GM21786 (cell line): ENCODE results near the gene NAA30.
A peak's percentile ranks its signal among the peaks of the same experiment; 100 is the strongest.
"Not testable (repeated sequence)": the region's sequence is repeated elsewhere in the genome, so short reads cannot be mapped to it uniquely, and the experiment has no call there.

ENCODE experiments used
- ATAC-seq: cut with Tn5 transposase; IDR thresholded peaks from one replicate; pipeline ENCODE4 v1.9.1; 2021; ENCODE audit not compliant: unreplicated experiment

NAA30 gene

GRCh38 chr14:57390037-57390805 is at the start of gene NAA30:
Gene NAA30, plus strand, starts transcription at chr14:57390586. Its CDS starts 372 bp downstream, at chr14:57390958.
- peak; percentile 81 for ATAC-seq

DNA sequence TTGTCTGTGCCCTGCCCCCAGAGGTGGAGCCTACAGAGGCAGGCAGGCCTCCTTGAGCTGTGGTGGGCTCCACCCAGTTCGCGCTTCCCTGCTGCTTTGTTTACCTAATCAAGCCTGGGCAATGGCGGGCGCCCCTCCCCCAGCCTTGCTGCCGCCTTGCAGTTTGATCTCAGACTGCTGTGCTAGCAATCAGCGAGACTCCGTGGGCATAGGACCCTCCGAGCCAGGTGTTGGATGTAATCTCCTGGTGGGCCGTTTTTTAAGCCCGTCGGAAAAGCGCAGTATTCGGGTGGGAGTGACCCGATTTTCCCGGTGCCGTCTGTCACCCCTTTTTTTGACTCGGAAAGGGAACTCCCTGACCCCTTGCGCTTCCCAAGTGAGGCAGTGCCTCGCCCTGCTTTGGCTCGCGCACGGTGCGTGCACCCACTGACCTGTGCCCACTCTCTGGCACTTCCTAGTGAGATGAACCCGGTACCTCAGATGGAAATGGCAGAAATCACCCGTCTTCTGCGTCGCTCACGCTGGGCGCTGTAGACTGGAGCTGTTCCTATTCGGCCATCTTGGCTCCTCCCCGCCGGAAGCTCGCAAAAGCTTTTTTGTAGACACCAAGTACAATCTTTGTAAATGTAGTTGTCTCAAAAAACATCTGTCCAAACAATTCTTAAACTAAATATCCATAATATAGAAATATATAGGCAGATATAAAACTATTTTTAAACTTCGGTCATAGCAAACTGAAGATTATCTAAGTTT is 46.7 kb upstream of the NAA30 start:
- ATAC-seq, result not testable (repeated sequence)

- no peak for ATAC-seq
Observed at GRCh38 chr14:57345106-57345505, 45.3 kb upstream of the NAA30 start.

GRCh38 chr14:57346741-57347140 is 43.6 kb upstream of the NAA30 start:
- ATAC-seq, result no peak

GRCh38 chr14:57352396-57353170 is 37.8 kb upstream of the NAA30 start:
- ATAC-seq, result no peak

DNA sequence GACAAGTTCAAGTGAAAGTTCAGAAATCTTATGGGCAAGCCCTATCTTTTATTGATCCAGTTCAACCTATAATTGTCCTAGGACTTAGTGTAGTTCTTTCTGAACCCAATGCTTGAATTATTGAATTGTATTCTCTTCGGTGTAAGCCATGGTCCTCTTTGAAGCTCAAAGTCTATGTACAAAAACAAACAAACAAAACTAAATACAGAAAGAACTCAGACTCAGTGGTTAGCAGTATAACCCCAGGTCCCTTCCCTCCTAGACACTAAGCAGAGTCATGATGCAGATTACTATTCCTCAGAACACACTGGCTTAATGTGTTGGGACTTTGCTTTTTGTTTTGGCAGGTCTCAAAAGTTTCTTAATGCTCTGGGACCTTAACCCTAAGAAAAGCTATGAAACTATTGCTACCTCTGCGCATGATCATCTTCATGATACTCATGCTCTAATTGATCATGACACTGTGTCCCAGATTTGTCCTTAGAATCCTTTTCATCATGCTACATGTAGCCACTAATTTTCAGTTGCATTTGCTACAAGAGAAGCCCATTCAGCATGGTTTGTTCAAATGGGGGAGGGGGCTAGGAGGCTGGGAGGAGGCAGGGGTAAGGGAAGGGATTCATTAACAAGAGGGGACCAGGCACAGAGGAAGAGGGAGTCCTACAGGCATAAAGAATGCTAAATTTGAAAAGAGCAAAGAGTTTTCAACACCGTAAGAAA is 35.1 kb upstream of the NAA30 start:
- ATAC-seq, result no peak

DNA sequence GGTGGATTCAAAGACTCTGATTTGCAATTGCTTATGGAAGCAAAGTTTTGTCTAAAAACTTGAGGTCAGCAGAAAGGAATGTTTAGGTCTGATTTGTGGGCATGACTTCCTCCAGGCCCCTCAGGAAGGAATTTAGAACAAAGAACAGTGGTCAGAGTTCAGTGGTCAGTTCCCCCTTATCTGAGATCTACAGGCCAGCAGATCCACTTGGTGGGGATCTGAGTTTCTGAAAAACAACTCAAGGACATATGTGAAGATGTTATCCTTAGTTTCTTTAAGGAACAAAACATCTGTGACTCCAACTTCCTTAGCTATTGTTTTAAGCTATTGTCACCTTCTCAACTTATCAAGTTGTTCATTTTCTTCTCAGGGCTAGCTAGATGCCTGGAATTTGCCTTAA is 28.0 kb upstream of the NAA30 start:
- ATAC-seq, result no peak

GRCh38 chr14:57364659-57365450 is 25.5 kb upstream of the NAA30 start:
- ATAC-seq, result no peak

DNA sequence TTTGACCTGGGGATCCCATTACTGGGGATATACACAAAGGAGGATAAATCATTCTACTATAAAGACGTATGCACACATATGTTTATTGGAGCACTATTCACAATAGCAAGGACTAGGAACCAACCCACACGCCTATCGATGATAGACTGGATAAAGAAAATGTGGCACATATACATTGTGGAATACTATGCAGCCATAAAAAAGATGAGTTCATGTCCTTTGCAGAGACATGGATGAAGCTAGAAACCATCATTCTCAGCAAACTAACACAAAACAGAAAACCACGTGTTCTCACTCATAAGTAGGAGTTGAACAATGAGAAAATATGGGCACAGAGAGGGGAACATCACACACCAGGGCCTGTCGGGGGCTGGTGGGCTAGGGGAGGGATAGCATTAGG is 20.2 kb upstream of the NAA30 start:
- ATAC-seq, result not testable (repeated sequence)

GRCh38 chr14:57371013-57371412 is 19.4 kb upstream of the NAA30 start:
- ATAC-seq, result no peak

- ATAC-seq, result no peak
Observed at GRCh38 chr14:57375156-57375555, 15.2 kb upstream of the NAA30 start.

GRCh38 chr14:57378661-57379060 is 11.7 kb upstream of the NAA30 start:
- ATAC-seq, result no peak

DNA sequence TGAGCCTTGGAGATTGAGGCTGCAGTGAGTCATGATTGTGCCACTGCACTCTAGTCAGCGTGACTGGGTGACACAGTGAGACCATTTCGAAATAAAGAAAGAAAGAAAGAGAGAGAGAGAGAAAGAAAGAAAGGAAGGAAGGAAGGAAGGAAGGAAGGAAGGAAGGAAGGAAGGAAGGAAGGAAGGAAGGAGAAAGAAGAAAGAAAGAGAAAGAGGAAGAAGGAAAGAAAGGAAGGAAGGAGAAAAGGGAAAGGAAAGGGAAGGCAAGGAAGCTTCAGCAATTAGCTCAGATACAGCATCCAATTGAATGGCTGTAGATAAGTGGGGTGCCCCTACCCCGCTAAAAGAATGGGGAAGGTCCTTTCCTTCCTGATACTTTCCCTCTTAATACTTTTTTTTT is 9.5 kb upstream of the NAA30 start:
- no peak for ATAC-seq

DNA sequence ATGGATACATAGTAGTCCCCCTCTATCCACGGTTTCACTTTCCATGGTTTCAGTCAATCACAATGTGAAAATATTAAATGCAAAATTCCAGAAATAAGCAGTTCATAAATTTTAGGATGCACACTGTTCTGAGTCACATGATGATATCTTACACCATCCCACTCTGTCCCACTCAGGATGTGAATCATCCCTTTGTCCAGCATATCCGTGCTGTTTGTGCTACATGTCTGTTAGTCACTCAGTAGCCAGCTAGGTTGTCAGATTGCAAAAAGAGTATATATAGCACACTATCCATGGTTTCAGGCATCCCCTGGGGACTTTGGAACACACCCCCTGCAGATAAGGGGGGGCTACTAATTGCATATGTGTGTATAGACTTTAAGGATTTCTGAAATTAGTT is 8.1 kb upstream of the NAA30 start:
- no peak for ATAC-seq

DNA sequence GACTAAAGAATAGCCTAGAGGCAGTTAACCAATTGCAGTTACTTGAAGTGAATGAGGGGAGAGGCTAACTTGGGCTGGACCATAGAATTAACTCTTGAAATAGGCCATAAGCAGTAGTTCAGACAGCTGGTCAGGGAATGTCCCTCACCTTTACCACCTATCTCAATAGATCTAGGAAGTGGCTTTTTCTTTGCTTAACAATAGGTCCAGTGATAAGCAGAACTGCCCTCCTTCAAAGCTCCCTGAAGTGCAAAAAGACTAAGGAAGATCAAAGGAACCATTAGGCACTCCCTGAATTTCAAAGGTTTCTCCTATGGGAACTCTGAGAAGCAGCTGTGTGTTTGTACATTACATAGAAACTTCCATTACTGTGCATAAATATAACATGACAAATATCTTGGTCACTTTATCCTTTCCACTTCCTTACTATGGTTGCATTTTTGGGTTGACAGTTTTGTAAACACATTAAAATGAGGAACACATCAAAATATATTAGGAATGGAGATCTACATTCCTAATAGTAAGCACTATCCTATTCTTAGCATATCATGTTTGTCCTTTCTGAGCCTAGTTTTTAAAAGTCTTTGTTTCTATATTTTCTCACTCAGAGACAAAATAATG is 7.2 kb upstream of the NAA30 start:
- ATAC-seq, result no peak

DNA sequence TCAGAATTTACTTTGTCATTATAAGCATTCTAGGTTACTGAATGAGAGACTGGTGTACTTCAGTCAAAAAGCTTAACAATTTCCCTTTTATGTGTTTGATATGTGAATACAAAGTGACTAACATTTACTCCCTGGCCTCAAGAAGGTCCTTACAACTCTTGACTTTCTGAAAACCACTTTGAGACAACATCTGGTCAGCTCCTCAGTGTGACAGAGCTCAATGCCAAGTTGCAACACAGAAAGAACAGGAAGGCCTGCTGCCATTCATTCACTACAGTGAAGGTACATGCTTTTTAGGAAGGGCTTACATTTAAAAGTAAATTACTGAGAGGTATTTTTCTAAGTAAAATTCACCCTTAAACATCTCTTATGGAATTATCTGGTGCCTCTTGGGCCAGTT is 2.3 kb upstream of the NAA30 start:
- no peak for ATAC-seq

GRCh38 chr14:57389646-57390036 is 745 bp upstream of the NAA30 start:
- no peak for ATAC-seq

GRCh38 chr14:57390806-57391516 is 575 bp downstream of the NAA30 start:
- peak; percentile 33 for ATAC-seq

DNA sequence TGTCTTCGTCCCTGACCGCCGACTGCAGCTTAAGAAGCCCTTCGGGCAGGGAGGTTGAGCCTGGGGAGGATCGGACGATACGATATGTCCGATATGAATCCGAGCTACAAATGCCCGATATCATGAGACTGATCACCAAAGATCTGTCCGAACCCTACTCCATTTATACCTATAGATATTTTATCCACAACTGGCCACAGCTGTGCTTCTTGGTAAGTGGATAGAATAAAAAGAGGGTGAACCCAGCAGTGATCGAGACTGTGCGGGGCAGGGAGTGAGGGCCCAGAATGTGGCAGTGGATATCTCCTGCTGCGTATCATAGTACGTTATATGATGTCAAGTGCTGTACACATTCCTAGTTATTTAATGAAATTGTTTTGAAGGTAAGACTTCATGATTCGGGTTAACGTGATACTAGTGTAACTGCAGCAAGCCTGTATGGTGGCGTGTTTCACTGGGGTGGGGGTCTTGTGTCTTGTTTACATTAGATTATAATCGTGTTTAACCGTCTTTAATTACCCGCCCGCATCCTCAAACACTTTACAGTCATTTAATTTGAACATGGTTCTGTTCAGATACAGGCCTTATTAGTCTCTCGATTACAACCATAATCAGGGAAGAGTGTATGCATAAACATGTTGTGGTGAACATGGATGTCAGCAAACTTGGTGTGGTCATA is 1.3 kb downstream of the NAA30 start:
- no peak for ATAC-seq
